ENCODE measurements around the gene BTK.

Gene BTK
- total RNA-seq, result 0 to 0.61 (median 0.13) reads per million in 4 experiments

GRCh38 chrX:101385795-101386541 lies at the start of gene BTK:
BTK (minus strand) TSS chrX:101386191; CDS start chrX:101375284, 10,907 bp downstream.
- DNase-seq, result no peak

GRCh38 chrX:101430457-101431078 lies 44.6 kb upstream of the BTK start:
- no peak for DNase-seq

GRCh38 chrX:101429934-101430333 lies 43.9 kb upstream of the BTK start:
- DNase-seq, result no peak

GRCh38 chrX:101427954-101428353 lies 42.0 kb upstream of the BTK start:
- no peak for DNase-seq

GRCh38 chrX:101419489-101419888 lies 33.5 kb upstream of the BTK start:
- no peak for DNase-seq

GRCh38 chrX:101417981-101418841 lies 32.2 kb upstream of the BTK start:
- peak; percentile 9 for DNase-seq

- DNase-seq, result no peak
Measured at GRCh38 chrX:101417190-101417589, 31.2 kb upstream of the BTK start.

GRCh38 chrX:101416691-101417090 lies 30.7 kb upstream of the BTK start:
- DNase-seq, result no peak

- no peak for DNase-seq
Measured at GRCh38 chrX:101415180-101416145, 29.5 kb upstream of the BTK start.

GRCh38 chrX:101411984-101412383 lies 26.0 kb upstream of the BTK start:
- no peak for DNase-seq

GRCh38 chrX:101410461-101410860 lies 24.5 kb upstream of the BTK start:
- DNase-seq, result peak; percentile 1

- DNase-seq, result no peak
Measured at GRCh38 chrX:101409043-101409442, 23.1 kb upstream of the BTK start.

- no peak for DNase-seq
Measured at GRCh38 chrX:101408532-101408841, 22.5 kb upstream of the BTK start.

- peak; percentile 78 for DNase-seq
Measured at GRCh38 chrX:101407748-101408531, 21.9 kb upstream of the BTK start, which contains the start of the genes GLA and HNRNPH2. GLA (minus strand) TSS chrX:101407925; CDS start chrX:101407903, 22 bp downstream. HNRNPH2 (plus strand) TSS chrX:101408222; CDS start chrX:101411989, 3,767 bp downstream.

GRCh38 chrX:101407167-101407747 lies 21.3 kb upstream of the BTK start:
- no peak for DNase-seq

GRCh38 chrX:101399825-101400224 lies 13.8 kb upstream of the BTK start:
- no peak for DNase-seq

GRCh38 chrX:101398694-101399093 lies 12.7 kb upstream of the BTK start:
- DNase-seq, result no peak

- DNase-seq, result no peak
Measured at GRCh38 chrX:101397779-101398178, 11.8 kb upstream of the BTK start.

- no peak for DNase-seq
Measured at GRCh38 chrX:101395789-101396188, 9.8 kb upstream of the BTK start.

- DNase-seq, result no peak
Measured at GRCh38 chrX:101394372-101394771, 8.4 kb upstream of the BTK start.
